ENCODE results near the gene ADGRV1. TPM values are rescaled to one million over a fixed set of nuclear protein-coding genes. Genes with fewer than 3 reads are reported as not detected.

Gene ADGRV1
- total and polyA plus RNA-seq, 7 donors: 0.05 to 0.83 (median 0.11) TPM; not detected in 1

- Histone ChIP-seq H3K27ac (no peak overlapping the region), H3K4me1 (no peaks in the 10 kb centered on the region), H3K27me3 (ENCODE audit: insufficient read depth in 3 of 3, low read length in 2 of 3) (peaks cover 0 to 10% (median 6%) of the 10 kb centered on the region in 3 donors), H3K9me3 (no peaks in the 10 kb centered on the region), H3K36me3 (ENCODE audit: insufficient read depth in 1 of 2, low read depth in 1 of 2) (no peaks in the 10 kb centered on the region), H3K4me3 (no peak overlapping the region)
- no peak for TF ChIP-seq CTCF (IDR thresholded peaks at IDR 0.05)
- DNase-seq (no peak), ATAC-seq (no peak)
- intact Hi-C loops (cut with DNase I): no loop called here
- WGBS, 3 donors: 66 to 80% (median 70%) methylated on average over 2 of the region's 2 CpGs
Observed at GRCh38 chr5:90545511-90545910, 13.1 kb upstream of the ADGRV1 start.

- Histone ChIP-seq H3K4me3 (no peak overlapping the region), H3K4me1 (no peaks in the 10 kb centered on the region), H3K9me3 (no peaks in the 10 kb centered on the region), H3K27me3 (ENCODE audit: insufficient read depth in 3 of 3, low read length in 2 of 3) (peaks cover 0 to 10% (median 6%) of the 10 kb centered on the region in 3 donors), H3K27ac (no peak overlapping the region), H3K36me3 (ENCODE audit: insufficient read depth in 1 of 2, low read depth in 1 of 2) (no peaks in the 10 kb centered on the region)
- ATAC-seq: no peak
- DNase-seq: no peak
- intact Hi-C loops (cut with DNase I): no loop called here
- 75 to 84% (median 77%) methylated on average over 4 of the region's 4 CpGs for WGBS, 3 donors
- TF ChIP-seq CTCF (IDR thresholded peaks at IDR 0.05): no peak
Observed at GRCh38 chr5:90546216-90546837, 12.3 kb upstream of the ADGRV1 start.

DNA sequence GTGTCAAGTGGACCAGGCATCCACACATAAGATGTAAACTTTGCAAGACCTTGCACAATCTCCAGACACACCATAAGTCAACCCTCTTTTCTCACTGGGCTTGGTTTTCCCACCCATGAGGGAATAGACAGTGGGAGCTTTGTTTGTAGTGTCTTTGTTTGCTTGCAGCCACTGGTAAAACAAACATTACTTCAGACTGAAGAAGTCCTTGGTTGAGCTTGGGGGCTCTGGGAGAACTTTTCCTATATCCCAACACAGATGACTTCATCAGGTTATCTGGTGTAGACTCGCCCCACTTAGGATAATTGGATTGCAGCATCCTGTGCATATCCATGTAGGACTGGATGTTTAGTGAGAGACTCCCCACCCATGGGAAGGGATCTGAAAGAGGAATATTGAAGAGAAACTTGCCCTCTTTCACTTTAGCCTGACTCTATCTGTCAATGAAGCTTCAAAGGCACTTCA, 11.5 kb upstream of the ADGRV1 start:
- Histone ChIP-seq H3K4me3 (no peak overlapping the region), H3K27ac (no peak overlapping the region), H3K27me3 (ENCODE audit: insufficient read depth in 3 of 3, low read length in 2 of 3) (peaks cover 0 to 10% (median 6%) of the 10 kb centered on the region in 3 donors), H3K4me1 (no peaks in the 10 kb centered on the region), H3K36me3 (ENCODE audit: insufficient read depth in 1 of 2, low read depth in 1 of 2) (no peaks in the 10 kb centered on the region), H3K9me3 (no peaks in the 10 kb centered on the region)
- ATAC-seq (no peak), DNase-seq (no peak)
- intact Hi-C loops (cut with DNase I): no loop called here
- WGBS, 3 donors: 70 to 81% (median 79%) methylated on average over 1 of the region's 1 CpG
- no peak for TF ChIP-seq CTCF (IDR thresholded peaks at IDR 0.05)

DNA sequence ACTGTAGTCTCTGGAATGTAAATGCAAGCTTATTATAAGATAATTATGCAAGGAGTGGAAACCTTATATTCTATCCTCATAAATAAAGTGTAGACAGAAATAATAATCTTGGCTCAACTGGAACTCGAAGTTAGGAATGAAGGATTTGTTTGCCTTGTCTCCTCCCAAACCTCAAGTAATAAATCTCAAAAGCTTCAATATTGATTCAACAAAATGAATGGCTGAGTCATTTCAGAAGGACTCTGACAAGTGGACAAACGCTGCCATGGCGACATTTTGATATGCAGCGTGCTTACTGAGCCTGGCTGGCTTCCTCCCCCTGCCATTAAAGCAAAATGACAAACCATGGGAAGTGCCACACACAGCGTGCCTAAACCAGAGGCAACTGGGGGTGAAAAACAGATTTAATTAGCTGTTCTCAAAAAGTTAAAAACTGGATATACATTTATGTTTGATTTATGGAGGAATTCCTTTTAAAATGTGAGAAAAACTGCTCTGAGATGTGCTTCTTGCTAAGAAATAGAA, 10.5 kb upstream of the ADGRV1 start:
- H3K4me3 ChIP-seq: peak overlapping the region; percentile 5
- peak in 1 of 4 donors; percentile 60 for ATAC-seq

More for the DNA sequence above, 10.5 kb upstream of the ADGRV1 start:
- H3K27ac ChIP-seq: no peak overlapping the region
- no peaks in the 10 kb centered on the region for H3K4me1 ChIP-seq
- H3K9me3 ChIP-seq: no peaks in the 10 kb centered on the region
- H3K36me3 ChIP-seq (ENCODE audit: insufficient read depth in 1 of 2, low read depth in 1 of 2): no peaks in the 10 kb centered on the region
- no peak for DNase-seq
- H3K27me3 ChIP-seq (ENCODE audit: insufficient read depth in 3 of 3, low read length in 2 of 3): peaks cover 0 to 10% (median 6%) of the 10 kb centered on the region in 3 donors
- WGBS, 3 donors: 17 to 21% (median 21%) methylated on average over 5 of the region's 5 CpGs
- intact Hi-C loops (cut with DNase I): no loop called here
- TF ChIP-seq CTCF (IDR thresholded peaks at IDR 0.05): no peak
